GM12878 (cell line): ENCODE measurements around the gene PCTP. TPM values are rescaled to one million over a fixed set of nuclear protein-coding genes. Genes with fewer than 3 reads are reported as not detected.

Source experiments
- ATAC-seq: fragments of 200-7000 bp; cut with Tn5 transposase; 3 replicates; pipeline ENCODE4 v1.9.1; 2020; ENCODE audit warnings: mild to moderate bottlenecking, moderate library complexity
- BruUV-seq: library from RNA; stranded (reverse); fragments of 400-500 nt; replicated peaks from 2 replicates; lab custom pipeline; 2021; lab: Mats Ljungman, UMichigan
- CTCF ChIA-PET: fragments of 300-600 bp; sonication (Branson Sonifier 250); formaldehyde crosslinking; extraction: SDS; loops from one replicate; lab custom pipeline; 2021; ENCODE audit warnings: inconsistent platforms; lab: Yijun Ruan, JAX
- POLR2A ChIA-PET: fragments of 350-600 bp; formaldehyde crosslinking; extraction: SDS; loops from one replicate; lab custom pipeline; 2021; ENCODE audit warnings: inconsistent platforms; lab: Charles Lee
- RAD21 ChIA-PET: fragments of 300-600 bp; sonication (Branson Sonifier 250); formaldehyde crosslinking; loops from one replicate; lab custom pipeline; 2023; ENCODE audit warnings: antibody characterized with exemption; ENCODE audit not compliant: unreplicated experiment; lab: Charles Lee
- SMC1A ChIA-PET: fragments of 300-600 bp; sonication (Branson Sonifier 250); formaldehyde crosslinking; loops from one replicate; lab custom pipeline; 2023; ENCODE audit not compliant: unreplicated experiment, uncharacterized antibody; lab: Charles Lee
- DNase-seq: peaks from one replicate; pipeline ENCODE4 v3.0.0-alpha.2; 2011; ENCODE audit warnings: low read depth, low spot score
- FAIRE-seq: peaks from 3 replicates; lab custom pipeline; 2011; peaks lifted over from hg19 to GRCh38; lab: Jason Lieb, UNC
- H2AFZ ChIP-seq: 2 replicates; pipeline ENCODE4 v1.6.0; 2011; ENCODE audit warnings: low read depth, low read length, control low read depth; ENCODE audit not compliant: control insufficient read depth
- H3K27ac ChIP-seq: 2 replicates; pipeline ENCODE4 v1.5.1; 2011; ENCODE audit warnings: control low read depth; ENCODE audit not compliant: control insufficient read depth, insufficient read depth
- H3K27me3 ChIP-seq, 2 experiments: replicated peaks in 1 of 2; 2 replicates each; pipeline versions ENCODE4 v1.6.0 to v1.6.1; 2011; ENCODE audit warnings: low read length in 1 of 2; ENCODE audit not compliant: control insufficient read depth in 2 of 2, insufficient read depth in 2 of 2
- H3K36me3 ChIP-seq, 2 experiments: 2 replicates each; pipeline ENCODE4 v1.5.1; 2011; ENCODE audit warnings: low read length in 1 of 2; ENCODE audit not compliant: control insufficient read depth in 2 of 2, insufficient read depth in 2 of 2
- H3K4me1 ChIP-seq: 2 replicates; pipeline ENCODE4 v1.6.1; 2011; ENCODE audit warnings: mild to moderate bottlenecking, low read length, moderate library complexity, mixed read lengths; ENCODE audit not compliant: control insufficient read depth, insufficient read depth
- H3K4me2 ChIP-seq: 2 replicates; pipeline ENCODE4 v1.6.0; 2011; ENCODE audit warnings: control low read depth; ENCODE audit not compliant: control insufficient read depth, insufficient read depth
- H3K4me3 ChIP-seq: fragments of 200-600 bp; sonication (generic); 2 replicates; pipeline ENCODE4 v1.5.1; 2016
- H3K79me2 ChIP-seq: 2 replicates; pipeline ENCODE4 v1.6.0; 2011; ENCODE audit warnings: low read length; ENCODE audit not compliant: control insufficient read depth, insufficient read depth
- H3K9ac ChIP-seq: 2 replicates; pipeline ENCODE4 v1.8.0; 2011; ENCODE audit warnings: low read length, control low read depth, mixed read lengths; ENCODE audit not compliant: control insufficient read depth, insufficient read depth
- H3K9me3 ChIP-seq: replicated peaks from 3 replicates; pipeline ENCODE4 v1.5.1; 2011; ENCODE audit warnings: mild to moderate bottlenecking, low read length; ENCODE audit not compliant: control insufficient read depth, insufficient read depth
- H4K20me1 ChIP-seq: 2 replicates; pipeline ENCODE4 v1.6.0; 2011; ENCODE audit not compliant: control insufficient read depth, insufficient read depth
- IRF4 ChIP-seq: IDR thresholded peaks from 2 replicates; pipeline ENCODE4 v1.6.1; 2011; ENCODE audit warnings: low read depth, low read length
- NFYA ChIP-seq: IDR thresholded peaks from 2 replicates; pipeline ENCODE4 v1.6.1; 2011; ENCODE audit warnings: low read depth, mild to moderate bottlenecking, low read length, improper control_type of control experiment, borderline replicate concordance
- TARDBP ChIP-seq: IDR thresholded peaks from 2 replicates; pipeline ENCODE4 v1.6.1; 2016; ENCODE audit warnings: borderline replicate concordance
- ZZZ3 ChIP-seq: IDR thresholded peaks from 2 replicates; pipeline ENCODE4 v1.6.1; 2011; ENCODE audit warnings: low read depth; ENCODE audit not compliant: control insufficient read depth, insufficient read length
- WGBS: methylation state at CpG from one replicate; pipeline ENCODE4 v1.1.6; 2016; ENCODE audit warnings: low lambda C conversion rate; ENCODE audit not compliant: insufficient replicate concordance, insufficient coverage; ENCODE audit errors: missing lambda C conversion rate; 5-methylcytosine and 5-hydroxymethylcytosine counted together
- in situ Hi-C: fragments of 300-500 bp; cut with MboI; formaldehyde crosslinking; loops from 9 replicates; pipeline ENCODE4 v1.14.3; 2018; ENCODE audit warnings: mixed read lengths
- intact Hi-C: fragments of 100-400 bp; cut with micrococcal nuclease; formaldehyde crosslinking; loops from one replicate; pipeline ENCODE4 v1.14.2; 2022; ENCODE audit not compliant: unreplicated experiment
- polyA plus RNA-seq, 11 experiments: library from polyadenylated mRNA; depleted of rRNA in 4 of 11; unstranded in 6 of 11; stranded (reverse) in 5 of 11; fragments of >200 nt; fragmentation: Nextera tagmentation in 4 of 11; fragmentation: Illumina TruSeq in 1 of 11; extraction: Ambion mirVana in 4 of 11; extraction: Trizol in 1 of 11; gene quantifications; 1 replicate in 1 of 11; 2 replicates in 10 of 11; pipeline versions ENCODE4 v1.2.1 to v1.2.3, GENCODE V29; 2011 to 2016; ENCODE audit warnings: inconsistent platforms in 2 of 11, missing spikeins in 2 of 11, low read depth in 1 of 11
- total RNA-seq, 4 experiments: library from RNA; depleted of rRNA in 3 of 4; stranded (reverse); fragments of >200 nt in 3 of 4; fragmentation: Illumina TruSeq in 1 of 4; extraction: Trizol in 1 of 4; gene quantifications; 2 replicates each; pipeline versions ENCODE4 v1.2.1 to v1.2.3, GENCODE V29; 2013 to 2021
- TF ChIP-seq, protein P1 (sequence below): fragments of 450-650 bp; IDR thresholded peaks from 2 replicates; pipeline ENCODE4 v1.6.1; 2018; ENCODE audit warnings: borderline replicate concordance, mild to moderate bottlenecking; ENCODE audit not compliant: partially characterized antibody

Gene PCTP
- total and polyA plus RNA-seq, 10 of the 15 experiments (the other 5 are each of a cell fraction or from before 2014, with no cell fraction given) = 1.4 to 26.8 (median 3.7) TPM

- TF ChIP-seq, protein P1, sequence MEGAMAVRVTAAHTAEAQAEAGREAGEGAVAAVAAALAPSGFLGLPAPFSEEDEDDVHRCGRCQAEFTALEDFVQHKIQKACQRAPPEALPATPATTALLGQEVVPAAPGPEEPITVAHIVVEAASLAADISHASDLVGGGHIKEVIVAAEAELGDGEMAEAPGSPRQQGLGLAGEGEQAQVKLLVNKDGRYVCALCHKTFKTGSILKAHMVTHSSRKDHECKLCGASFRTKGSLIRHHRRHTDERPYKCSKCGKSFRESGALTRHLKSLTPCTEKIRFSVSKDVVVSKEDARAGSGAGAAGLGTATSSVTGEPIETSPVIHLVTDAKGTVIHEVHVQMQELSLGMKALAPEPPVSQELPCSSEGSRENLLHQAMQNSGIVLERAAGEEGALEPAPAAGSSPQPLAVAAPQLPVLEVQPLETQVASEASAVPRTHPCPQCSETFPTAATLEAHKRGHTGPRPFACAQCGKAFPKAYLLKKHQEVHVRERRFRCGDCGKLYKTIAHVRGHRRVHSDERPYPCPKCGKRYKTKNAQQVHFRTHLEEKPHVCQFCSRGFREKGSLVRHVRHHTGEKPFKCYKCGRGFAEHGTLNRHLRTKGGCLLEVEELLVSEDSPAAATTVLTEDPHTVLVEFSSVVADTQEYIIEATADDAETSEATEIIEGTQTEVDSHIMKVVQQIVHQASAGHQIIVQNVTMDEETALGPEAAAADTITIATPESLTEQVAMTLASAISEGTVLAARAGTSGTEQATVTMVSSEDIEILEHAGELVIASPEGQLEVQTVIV = no peak
- TF ChIP-seq IRF4 = no peak
- no peak for TF ChIP-seq TARDBP
These were observed 56.1 kb downstream of the PCTP start (continued) for GRCh38 chr17:55806745-55807495.

GRCh38 chr17:55811536-55811935, 60.7 kb downstream of the PCTP start:
- FAIRE-seq = no peak
- ATAC-seq = no peak
- Histone ChIP-seq H2AFZ (no peak overlapping the region), H3K36me3 (no peaks in the 10 kb centered on the region), H3K27ac (no peak overlapping the region), H4K20me1 (no peaks in the 10 kb centered on the region), H3K4me3 (no peak overlapping the region), H3K79me2 (no peaks in the 10 kb centered on the region), H3K27me3 (no peaks in the 10 kb centered on the region), H3K9ac (no peak overlapping the region), H3K9me3 (no peaks in the 10 kb centered on the region), H3K4me1 (no peaks in the 10 kb centered on the region), H3K4me2 (no peak overlapping the region)
- BruUV-seq = no TSS peak
- intact Hi-C loops (no loop called here), in situ Hi-C loops (no loop called here)
- TF ChIP-seq ZZZ3 (no peak), NFYA (no peak)
- no peak for DNase-seq
- ChIA-PET SMC1A (no interaction called here), POLR2A (no interaction called here), RAD21 (no interaction called here), CTCF (interaction anchor here (1.0 kb wide), 1 partner anchor 11 kb away, joined by 3 read pairs; no protein-coding TSS in a partner anchor)
- WGBS = 17% methylated on average over 4 of the region's 4 CpGs
